HepG2 (cell line): ENCODE data around the gene LYPD3. TPM values are rescaled to one million over a fixed set of nuclear protein-coding genes. Genes with fewer than 3 reads are reported as not detected.

Experiments used
- ATAC-seq: fragments of 200-7000 bp; cut with Tn5 transposase; 3 replicates; pipeline ENCODE4 v1.9.1; 2020; ENCODE audit warnings: mild to moderate bottlenecking, moderate library complexity
- BruUV-seq: library from RNA; stranded (reverse); fragments of 400-500 nt; replicated peaks from 2 replicates; lab custom pipeline; 2021; lab: Mats Ljungman, UMichigan
- CTCF ChIA-PET: fragments of 300-600 bp; formaldehyde crosslinking; extraction: SDS; loops from one replicate; lab custom pipeline; 2021; ENCODE audit warnings: low total read pairs, inconsistent platforms, low intra/inter-chr PET ratio; lab: Yijun Ruan, JAX
- POLR2A ChIA-PET: fragments of 350-600 bp; sonication (Branson Sonifier 250); formaldehyde crosslinking; loops from one replicate; lab custom pipeline; 2020; ENCODE audit warnings: antibody characterized with exemption, inconsistent platforms; lab: Yijun Ruan, JAX
- DNase-seq: peaks from one replicate; pipeline ENCODE4 v3.0.0-alpha.2; 2015; ENCODE audit warnings: low spot score
- FAIRE-seq: peaks from 3 replicates; lab custom pipeline; 2011; peaks lifted over from hg19 to GRCh38; lab: Jason Lieb, UNC
- H2AFZ ChIP-seq: one replicate; pipeline ENCODE4 v1.6.1; 2011; ENCODE audit warnings: low read length, inconsistent platforms
- H3K27ac ChIP-seq: fragments of 300-600 bp; 3 replicates; pipeline ENCODE4 v1.8.0; 2011; ENCODE audit warnings: mixed run types, mild to moderate bottlenecking, mixed read lengths, low read length, inconsistent platforms; ENCODE audit not compliant: insufficient read depth; ENCODE audit errors: extremely low read length
- H3K27me3 ChIP-seq, 2 experiments: fragments of 200-600 bp in 1 of 2; 2 replicates in 1 of 2; 3 replicates in 1 of 2; pipeline versions ENCODE4 v1.6.0 to v1.8.0; 2011; ENCODE audit warnings: low read length in 2 of 2, mild to moderate bottlenecking in 2 of 2, moderate library complexity in 2 of 2, inconsistent platforms in 1 of 2; ENCODE audit not compliant: insufficient read depth in 2 of 2, control insufficient read depth in 1 of 2
- H3K36me3 ChIP-seq, 2 experiments: fragments of 200-600 bp in 1 of 2; replicated peaks in 1 of 2; 2 replicates in 1 of 2; 3 replicates in 1 of 2; pipeline versions ENCODE4 v1.5.1 to v1.8.0; 2011; ENCODE audit warnings: low read length in 2 of 2, inconsistent platforms in 1 of 2; ENCODE audit not compliant: insufficient read depth in 2 of 2, control insufficient read depth in 1 of 2
- H3K4me1 ChIP-seq: 2 replicates; pipeline ENCODE4 v1.5.1; 2012; ENCODE audit warnings: low read length, inconsistent platforms; ENCODE audit not compliant: insufficient read depth
- H3K4me2 ChIP-seq: 2 replicates; pipeline ENCODE4 v1.6.0; 2011; ENCODE audit warnings: low read depth, low read length, inconsistent platforms
- H3K4me3 ChIP-seq, 3 experiments: fragments of 200-600 bp in 1 of 3; sonication (generic), shearing (Covaris generic) in 1 of 3; replicated peaks in 1 of 3; 2 replicates each; pipeline ENCODE4 v1.5.1; 2011 to 2016; ENCODE audit warnings: low read length in 3 of 3, inconsistent platforms in 2 of 3, low read depth in 2 of 3, mild to moderate bottlenecking in 2 of 3, control low read depth in 1 of 3, mixed read lengths in 1 of 3; ENCODE audit not compliant: insufficient read depth in 1 of 3
- H3K79me2 ChIP-seq: one replicate; pipeline ENCODE4 v1.6.1; 2011; ENCODE audit warnings: low read length, inconsistent platforms; ENCODE audit not compliant: insufficient read depth
- H3K9ac ChIP-seq: 2 replicates; pipeline ENCODE4 v1.6.0; 2011; ENCODE audit warnings: mild to moderate bottlenecking, low read depth, low read length, inconsistent platforms; ENCODE audit not compliant: insufficient read depth
- H3K9me3 ChIP-seq: 2 replicates; pipeline ENCODE4 v1.5.1; 2012; ENCODE audit warnings: mild to moderate bottlenecking, low read length
- H4K20me1 ChIP-seq: 2 replicates; pipeline ENCODE4 v1.6.0; 2011; ENCODE audit warnings: inconsistent platforms, mild to moderate bottlenecking, low read length, moderate library complexity; ENCODE audit not compliant: insufficient read depth
- ARNT2 ChIP-seq: sonication (generic); formaldehyde crosslinking; IDR thresholded peaks from 2 replicates; pipeline ENCODE4 v1.8.0; 2022; ENCODE audit warnings: mild to moderate bottlenecking, low read depth, missing genetic modification reagents, moderate library complexity
- ESRRA ChIP-seq: sonication (generic); formaldehyde crosslinking; IDR thresholded peaks from 2 replicates; pipeline ENCODE4 v1.5.1; 2020; ENCODE audit warnings: mild to moderate bottlenecking, low read depth, missing genetic modification reagents
- FOXP1 ChIP-seq, 2 experiments: fragments of 450-650 bp in 1 of 2; IDR thresholded peaks; 2 replicates each; pipeline ENCODE4 v1.6.1; 2017 to 2018; ENCODE audit warnings: antibody characterized with exemption in 1 of 2
- GPN1 ChIP-seq: sonication (generic); formaldehyde crosslinking; IDR thresholded peaks from 2 replicates; pipeline ENCODE4 v1.5.1; 2020; ENCODE audit warnings: missing genetic modification reagents, borderline replicate concordance
- JUN ChIP-seq: sonication (generic); formaldehyde crosslinking; IDR thresholded peaks from 2 replicates; pipeline ENCODE4 v1.4.0; 2020; ENCODE audit warnings: mild to moderate bottlenecking, missing genetic modification reagents
- NFKB2 ChIP-seq: sonication (generic); formaldehyde crosslinking; IDR thresholded peaks from 2 replicates; pipeline ENCODE4 v1.4.0; 2020; ENCODE audit warnings: missing genetic modification reagents, borderline replicate concordance
- PPARG ChIP-seq: conservative IDR thresholded peaks from 2 replicates; pipeline ENCODE4 v1.6.1; 2016; ENCODE audit warnings: missing biosample characterization, missing genetic modification reagents
- SAFB2 ChIP-seq: sonication (generic); formaldehyde crosslinking; IDR thresholded peaks from 2 replicates; pipeline ENCODE4 v1.5.1; 2020; ENCODE audit warnings: missing genetic modification reagents, low read depth, mild to moderate bottlenecking, borderline replicate concordance
- SAP130 ChIP-seq: IDR thresholded peaks from 2 replicates; pipeline ENCODE4 v1.6.1; 2016; ENCODE audit warnings: low read depth
- SMAD1 ChIP-seq: sonication (generic); formaldehyde crosslinking; IDR thresholded peaks from 2 replicates; pipeline ENCODE4 v1.4.0; 2020; ENCODE audit warnings: missing genetic modification reagents, low read depth, mild to moderate bottlenecking, borderline replicate concordance
- ZMAT3 ChIP-seq: sonication (generic); formaldehyde crosslinking; conservative IDR thresholded peaks from 2 replicates; pipeline ENCODE4 v1.7.0; 2021; ENCODE audit warnings: missing genetic modification reagents
- ZNF773 ChIP-seq: sonication (generic); formaldehyde crosslinking; IDR thresholded peaks from 2 replicates; pipeline ENCODE4 v1.4.0; 2020; ENCODE audit warnings: missing genetic modification reagents, borderline replicate concordance
- ZNF879 ChIP-seq: sonication (generic); formaldehyde crosslinking; IDR thresholded peaks from 2 replicates; pipeline ENCODE4 v1.8.1; 2023; ENCODE audit warnings: missing genetic modification reagents
- WGBS: methylation state at CpG from one replicate; pipeline ENCODE4 v1.1.6; 2017; ENCODE audit warnings: low lambda C conversion rate; 5-methylcytosine and 5-hydroxymethylcytosine counted together
- in situ Hi-C: cut with HindIII; loops from 2 replicates; pipeline ENCODE4 v1.10.0; 2017; ENCODE audit warnings: low pct_unique_long_range_greater_than_20kb; ENCODE audit not compliant: extremely low pct_ligation_motif_present
- intact Hi-C: fragments of 100-400 bp; cut with micrococcal nuclease; formaldehyde crosslinking; loops from one replicate; pipeline ENCODE4 v1.10.0; 2022; ENCODE audit not compliant: unreplicated experiment
- polyA plus RNA-seq, 8 experiments: library from polyadenylated mRNA; depleted of rRNA in 3 of 8; stranded (reverse) in 7 of 8; unstranded in 1 of 8; fragments of >200 nt; fragmentation: Illumina TruSeq in 4 of 8; extraction: Trizol in 4 of 8; gene quantifications; 2 replicates each; pipeline versions ENCODE4 v1.2.1 to v1.2.3, GENCODE V29; 2011 to 2016; ENCODE audit warnings: low read depth in 4 of 8, missing spikeins in 1 of 8, mixed read lengths in 1 of 8; ENCODE audit not compliant: insufficient read depth in 1 of 8
- total RNA-seq, 5 experiments: library from RNA; depleted of rRNA; stranded (reverse); fragments of >200 nt; fragmentation: Illumina TruSeq; extraction: Trizol; gene quantifications; 2 replicates each; pipeline ENCODE4 v1.2.3, GENCODE V29; 2016; ENCODE audit warnings: low read depth in 1 of 5
- TF ChIP-seq, protein P1 (sequence below): sonication (generic); formaldehyde crosslinking; IDR thresholded peaks from 2 replicates; pipeline ENCODE4 v1.9.0; 2021; ENCODE audit warnings: missing genetic modification reagents, borderline replicate concordance
- TF ChIP-seq, protein P2 (sequence below): sonication (generic); formaldehyde crosslinking; IDR thresholded peaks from 2 replicates; pipeline ENCODE4 v1.8.1; 2023; ENCODE audit warnings: mild to moderate bottlenecking, missing genetic modification reagents
- TF ChIP-seq, protein P3 (sequence below), 2 experiments: sonication (generic) in 1 of 2; formaldehyde crosslinking in 1 of 2; IDR thresholded peaks; 2 replicates each; pipeline versions ENCODE4 v1.5.1 to v1.6.1; 2011 to 2020; ENCODE audit warnings: borderline replicate concordance in 1 of 2, low read depth in 1 of 2, low read length in 1 of 2, mild to moderate bottlenecking in 1 of 2, missing genetic modification reagents in 1 of 2, moderate library complexity in 1 of 2

Gene LYPD3
- total and polyA plus RNA-seq, 2 of the 13 experiments (the other 11 are each of a cell fraction or from before 2014, with no cell fraction given): 0.51 to 1.5 TPM

DNA sequence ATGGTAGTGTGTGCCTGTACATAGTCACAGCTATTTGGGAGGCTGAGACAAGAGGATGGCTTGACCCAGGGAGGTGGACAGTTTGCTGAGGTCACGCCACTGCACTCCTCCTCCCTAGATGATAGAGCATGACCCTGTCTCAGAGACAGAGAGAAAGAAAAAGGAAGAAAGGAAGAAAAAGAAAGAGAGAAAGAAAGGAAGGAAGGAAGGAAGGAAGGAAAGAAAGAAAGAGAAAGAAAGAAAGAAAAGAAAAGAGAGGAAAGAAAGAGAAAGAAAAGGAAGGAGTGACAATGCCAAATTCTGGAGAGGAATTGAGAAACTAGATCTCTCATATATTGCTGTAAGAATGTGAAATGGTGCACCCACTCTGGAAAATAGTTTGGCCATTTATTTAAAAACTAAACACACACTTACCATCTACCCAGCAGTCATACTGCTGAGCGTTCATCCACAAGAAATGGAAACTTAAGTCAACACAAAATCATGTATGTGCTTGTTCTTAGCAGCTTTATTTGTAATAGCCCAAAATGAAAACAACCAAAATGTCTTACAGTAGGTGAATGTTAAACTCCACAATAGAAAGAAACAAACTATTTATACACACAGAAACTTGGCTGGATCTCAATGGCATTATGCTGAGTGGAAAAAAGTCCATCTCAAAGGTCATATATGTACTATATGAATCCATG is 43.3 kb downstream of the LYPD3 start (continued):
- TF ChIP-seq FOXP1 (IDR thresholded peaks at IDR 0.05) (no peak), FOXP1 (CRISPR knock-in tag; IDR thresholded peaks at IDR 0.05) (no peak), SAP130 (CRISPR knock-in tag) (no peak), ESRRA (CRISPR knock-in tag) (no peak), ZNF773 (no peak), GPN1 (CRISPR knock-in tag) (no peak), NFKB2 (CRISPR knock-in tag) (no peak), ARNT2 (CRISPR knock-in tag) (no peak), SAFB2 (CRISPR knock-in tag) (no peak)
- TF ChIP-seq, protein P1, sequence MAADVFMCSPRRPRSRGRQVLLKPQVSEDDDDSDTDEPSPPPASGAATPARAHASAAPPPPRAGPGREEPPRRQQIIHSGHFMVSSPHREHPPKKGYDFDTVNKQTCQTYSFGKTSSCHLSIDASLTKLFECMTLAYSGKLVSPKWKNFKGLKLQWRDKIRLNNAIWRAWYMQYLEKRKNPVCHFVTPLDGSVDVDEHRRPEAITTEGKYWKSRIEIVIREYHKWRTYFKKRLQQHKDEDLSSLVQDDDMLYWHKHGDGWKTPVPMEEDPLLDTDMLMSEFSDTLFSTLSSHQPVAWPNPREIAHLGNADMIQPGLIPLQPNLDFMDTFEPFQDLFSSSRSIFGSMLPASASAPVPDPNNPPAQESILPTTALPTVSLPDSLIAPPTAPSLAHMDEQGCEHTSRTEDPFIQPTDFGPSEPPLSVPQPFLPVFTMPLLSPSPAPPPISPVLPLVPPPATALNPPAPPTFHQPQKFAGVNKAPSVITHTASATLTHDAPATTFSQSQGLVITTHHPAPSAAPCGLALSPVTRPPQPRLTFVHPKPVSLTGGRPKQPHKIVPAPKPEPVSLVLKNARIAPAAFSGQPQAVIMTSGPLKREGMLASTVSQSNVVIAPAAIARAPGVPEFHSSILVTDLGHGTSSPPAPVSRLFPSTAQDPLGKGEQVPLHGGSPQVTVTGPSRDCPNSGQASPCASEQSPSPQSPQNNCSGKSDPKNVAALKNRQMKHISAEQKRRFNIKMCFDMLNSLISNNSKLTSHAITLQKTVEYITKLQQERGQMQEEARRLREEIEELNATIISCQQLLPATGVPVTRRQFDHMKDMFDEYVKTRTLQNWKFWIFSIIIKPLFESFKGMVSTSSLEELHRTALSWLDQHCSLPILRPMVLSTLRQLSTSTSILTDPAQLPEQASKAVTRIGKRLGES: no peak

DNA sequence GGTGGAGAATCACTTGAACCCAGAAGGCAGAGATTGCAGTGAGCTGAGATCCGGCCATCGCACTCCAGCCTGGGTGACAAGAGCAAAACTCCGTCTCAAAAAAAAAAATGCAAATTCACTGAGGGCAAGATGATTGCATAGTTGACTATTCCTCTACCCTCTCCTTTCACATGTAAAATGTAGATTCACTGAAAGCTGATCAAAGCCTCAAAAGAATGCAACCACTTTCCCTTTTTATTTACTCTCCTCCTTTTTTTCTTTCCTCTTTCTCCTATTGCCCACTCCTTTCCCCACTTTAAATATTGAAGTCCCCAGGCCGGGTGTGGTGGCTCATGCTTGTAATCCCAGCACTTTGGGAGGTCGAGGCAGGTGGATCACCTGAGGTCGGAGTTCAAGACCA is 44.5 kb downstream of the LYPD3 start:
- Histone ChIP-seq H3K9ac (no peak overlapping the region), H3K36me3 (no peaks in the 10 kb centered on the region), H3K79me2 (no peaks in the 10 kb centered on the region), H3K27ac (no peak overlapping the region), H3K4me3 (no peak overlapping the region), H3K4me2 (no peak overlapping the region), H3K4me1 (peaks cover 10% of the 10 kb centered on the region), H4K20me1 (no peaks in the 10 kb centered on the region), H3K27me3 (0 out of 5 replicates have a peak, but pooled peaks cover 0 to 5% of the 10 kb centered on the region in 2 experiments), H2AFZ (no peak overlapping the region), H3K9me3 (no peaks in the 10 kb centered on the region)
- in situ Hi-C loops (no loop called here), intact Hi-C loops (no loop called here)
- ChIA-PET CTCF (no interaction called here), POLR2A (no interaction called here)
- 31% methylated on average over 6 of the region's 6 CpGs for WGBS
- FAIRE-seq: no peak
- DNase-seq: no peak
- no TSS peak for BruUV-seq
- no peak for ATAC-seq
- no peak for TF ChIP-seq ZMAT3 (CRISPR knock-in tag)
- TF ChIP-seq JUN (CRISPR knock-in tag): no peak
- TF ChIP-seq SMAD1: no peak
- no peak for TF ChIP-seq ZNF879 (CRISPR knock-in tag)
- TF ChIP-seq, protein P2, sequence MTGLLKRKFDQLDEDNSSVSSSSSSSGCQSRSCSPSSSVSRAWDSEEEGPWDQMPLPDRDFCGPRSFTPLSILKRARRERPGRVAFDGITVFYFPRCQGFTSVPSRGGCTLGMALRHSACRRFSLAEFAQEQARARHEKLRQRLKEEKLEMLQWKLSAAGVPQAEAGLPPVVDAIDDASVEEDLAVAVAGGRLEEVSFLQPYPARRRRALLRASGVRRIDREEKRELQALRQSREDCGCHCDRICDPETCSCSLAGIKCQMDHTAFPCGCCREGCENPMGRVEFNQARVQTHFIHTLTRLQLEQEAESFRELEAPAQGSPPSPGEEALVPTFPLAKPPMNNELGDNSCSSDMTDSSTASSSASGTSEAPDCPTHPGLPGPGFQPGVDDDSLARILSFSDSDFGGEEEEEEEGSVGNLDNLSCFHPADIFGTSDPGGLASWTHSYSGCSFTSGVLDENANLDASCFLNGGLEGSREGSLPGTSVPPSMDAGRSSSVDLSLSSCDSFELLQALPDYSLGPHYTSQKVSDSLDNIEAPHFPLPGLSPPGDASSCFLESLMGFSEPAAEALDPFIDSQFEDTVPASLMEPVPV (CRISPR knock-in tag): no peak
- no peak for TF ChIP-seq PPARG (CRISPR knock-in tag)
- TF ChIP-seq, protein P3, sequence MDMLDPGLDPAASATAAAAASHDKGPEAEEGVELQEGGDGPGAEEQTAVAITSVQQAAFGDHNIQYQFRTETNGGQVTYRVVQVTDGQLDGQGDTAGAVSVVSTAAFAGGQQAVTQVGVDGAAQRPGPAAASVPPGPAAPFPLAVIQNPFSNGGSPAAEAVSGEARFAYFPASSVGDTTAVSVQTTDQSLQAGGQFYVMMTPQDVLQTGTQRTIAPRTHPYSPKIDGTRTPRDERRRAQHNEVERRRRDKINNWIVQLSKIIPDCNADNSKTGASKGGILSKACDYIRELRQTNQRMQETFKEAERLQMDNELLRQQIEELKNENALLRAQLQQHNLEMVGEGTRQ (IDR thresholded peaks at IDR 0.05; ENCODE audit: low read depth, low read length): no peak
- TF ChIP-seq, protein P3 (CRISPR knock-in tag; IDR thresholded peaks at IDR 0.05; ENCODE audit: borderline replicate concordance): no peak
